SK-N-SH treated with all-trans-retinoic acid at 6 μM for 48 hours (cell line): ENCODE measurements around the gene PTRHD1.
A peak's percentile ranks its signal among the peaks of the same experiment; 100 is the strongest.

ENCODE experiments used
- ATAC-seq: fragments of 200-7000 bp; cut with Tn5 transposase; 3 replicates; pipeline ENCODE4 v1.9.1; 2020; ENCODE audit warnings: mild to moderate bottlenecking, moderate library complexity
- ARNTL ChIP-seq: fragments of 450-650 bp; formaldehyde crosslinking; IDR thresholded peaks from 2 replicates; pipeline ENCODE4 v1.5.0; 2020; ENCODE audit warnings: low read depth, mild to moderate bottlenecking, moderate library complexity, borderline replicate concordance
- BACH2 ChIP-seq: fragments of 250-450 bp; sonication (Bioruptor Pico); IDR thresholded peaks from 2 replicates; pipeline ENCODE4 v1.9.0; 2021; ENCODE audit warnings: mild to moderate bottlenecking, borderline replicate concordance
- CSDC2 ChIP-seq: fragments of 250-450 bp; sonication (Bioruptor Pico); IDR thresholded peaks from 2 replicates; pipeline ENCODE4 v1.5.0; 2020; ENCODE audit warnings: mild to moderate bottlenecking, moderate library complexity
- CSRNP3 ChIP-seq: fragments of 250-450 bp; sonication (Bioruptor Pico); IDR thresholded peaks from 2 replicates; pipeline ENCODE4 v1.5.1; 2021; ENCODE audit warnings: mild to moderate bottlenecking, moderate library complexity
- ESRRG ChIP-seq: fragments of 250-450 bp; sonication (Bioruptor Pico); IDR thresholded peaks from 2 replicates; pipeline ENCODE4 v1.6.1; 2021; ENCODE audit warnings: mild to moderate bottlenecking
- GLIS3 ChIP-seq: fragments of 250-450 bp; sonication (Bioruptor Pico); IDR thresholded peaks from 2 replicates; pipeline ENCODE4 v1.5.0; 2020; ENCODE audit warnings: mild to moderate bottlenecking, moderate library complexity
- ISL1 ChIP-seq: fragments of 250-450 bp; sonication (Bioruptor Pico); IDR thresholded peaks from 2 replicates; pipeline ENCODE4 v2.1.2; 2022; ENCODE audit warnings: mild to moderate bottlenecking, moderate library complexity
- OSR1 ChIP-seq: fragments of 250-450 bp; sonication (Bioruptor Pico); IDR thresholded peaks from 2 replicates; pipeline ENCODE4 v1.8.0; 2022; ENCODE audit warnings: moderate library complexity, mild to moderate bottlenecking, inconsistent platforms
- PPARA ChIP-seq: fragments of 250-450 bp; sonication (Bioruptor Pico); IDR thresholded peaks from 2 replicates; pipeline ENCODE4 v1.5.0; 2020; ENCODE audit warnings: mild to moderate bottlenecking, borderline replicate concordance
- RARB ChIP-seq: fragments of 250-450 bp; sonication (Bioruptor Pico); IDR thresholded peaks from 2 replicates; pipeline ENCODE4 v1.8.0; 2021; ENCODE audit warnings: mild to moderate bottlenecking, moderate library complexity
- SNAI2 ChIP-seq: fragments of 250-450 bp; sonication (Bioruptor Pico); IDR thresholded peaks from 2 replicates; pipeline ENCODE4 v1.5.0; 2020; ENCODE audit warnings: mild to moderate bottlenecking, moderate library complexity
- TCF4 ChIP-seq: fragments of 250-450 bp; sonication (Bioruptor Pico); IDR thresholded peaks from 2 replicates; pipeline ENCODE4 v1.8.0; 2021; ENCODE audit warnings: mild to moderate bottlenecking, moderate library complexity, borderline replicate concordance
- TOX ChIP-seq: fragments of 250-450 bp; sonication (Bioruptor Pico); IDR thresholded peaks from 2 replicates; pipeline ENCODE4 v1.8.0; 2021; ENCODE audit warnings: mild to moderate bottlenecking, moderate library complexity, borderline replicate concordance
- ZC3H10 ChIP-seq: fragments of 250-450 bp; sonication (Bioruptor Pico); IDR thresholded peaks from 2 replicates; pipeline ENCODE4 v1.5.1; 2021; ENCODE audit warnings: mild to moderate bottlenecking, moderate library complexity
- ZFP3 ChIP-seq: fragments of 250-450 bp; sonication (Bioruptor Pico); IDR thresholded peaks from 2 replicates; pipeline ENCODE4 v1.5.0; 2020; ENCODE audit warnings: mild to moderate bottlenecking, moderate library complexity
- ZFP30 ChIP-seq: fragments of 450-650 bp; formaldehyde crosslinking; IDR thresholded peaks from 2 replicates; pipeline ENCODE4 v1.5.0; 2022; ENCODE audit warnings: mild to moderate bottlenecking, moderate library complexity
- ZNF565 ChIP-seq: fragments of 450-650 bp; formaldehyde crosslinking; conservative IDR thresholded peaks from 2 replicates; pipeline ENCODE4 v1.5.0; 2020; ENCODE audit warnings: low read depth, mild to moderate bottlenecking, moderate library complexity
- ZNF70 ChIP-seq: fragments of 450-650 bp; formaldehyde crosslinking; IDR thresholded peaks from 2 replicates; pipeline ENCODE4 v1.5.0; 2020; ENCODE audit warnings: mild to moderate bottlenecking, moderate library complexity
- ZNF8 ChIP-seq: fragments of 450-650 bp; formaldehyde crosslinking; IDR thresholded peaks from 2 replicates; pipeline ENCODE4 v1.5.0; 2020; ENCODE audit warnings: mild to moderate bottlenecking, moderate library complexity
- TF ChIP-seq, protein P1 (sequence below): fragments of 250-450 bp; sonication (Bioruptor Pico); IDR thresholded peaks from 2 replicates; pipeline ENCODE4 v1.8.0; 2021; ENCODE audit warnings: low read depth, mild to moderate bottlenecking, moderate library complexity, borderline replicate concordance
- TF ChIP-seq, protein P2 (sequence below): fragments of 250-450 bp; sonication (Bioruptor Pico); IDR thresholded peaks from 2 replicates; pipeline ENCODE4 v1.8.0; 2020; ENCODE audit warnings: mild to moderate bottlenecking, moderate library complexity, borderline replicate concordance
- TF ChIP-seq, protein P3 (sequence below): fragments of 250-450 bp; sonication (Bioruptor Pico); IDR thresholded peaks from 2 replicates; pipeline ENCODE4 v1.5.1; 2020; ENCODE audit warnings: low read depth, mild to moderate bottlenecking, moderate library complexity

PTRHD1 gene

DNA sequence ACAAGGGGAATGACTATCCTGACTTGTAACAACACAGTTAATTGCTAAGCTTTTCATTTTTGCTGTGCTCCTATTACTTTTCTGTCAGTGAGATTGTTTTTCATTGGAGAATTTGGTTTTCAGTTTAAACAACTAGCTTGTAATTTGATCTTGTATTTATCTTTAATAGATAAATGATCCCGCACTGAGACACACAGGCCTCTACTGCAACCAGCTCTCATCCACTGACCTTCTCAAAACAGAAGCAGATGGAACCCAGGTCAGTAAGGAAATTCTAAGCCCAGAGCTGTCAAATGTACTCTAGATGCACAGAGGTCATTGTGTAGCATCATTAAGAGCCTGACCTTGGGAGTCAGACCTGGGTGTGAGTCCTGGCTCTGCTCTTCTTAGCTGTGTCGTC, 30.7 kb downstream of the PTRHD1 start (continued):
- TF ChIP-seq ZFP30 (CRISPR knock-in tag) (no peak), SNAI2 (CRISPR knock-in tag) (no peak), GLIS3 (no peak), ARNTL (CRISPR knock-in tag) (no peak), BACH2 (CRISPR knock-in tag) (no peak), CSDC2 (no peak)

- TF ChIP-seq BACH2 (CRISPR knock-in tag): no peak
- TF ChIP-seq OSR1: no peak
- no peak for TF ChIP-seq RARB
- TF ChIP-seq ZC3H10 (CRISPR knock-in tag): no peak
- no peak for TF ChIP-seq ARNTL (CRISPR knock-in tag)
- TF ChIP-seq GLIS3: no peak
- TF ChIP-seq TOX (CRISPR knock-in tag): no peak
- TF ChIP-seq ZNF8: no peak
- TF ChIP-seq CSDC2: no peak
- no peak for TF ChIP-seq ISL1 (CRISPR knock-in tag)
- ATAC-seq: no peak; the same call in 2 of the 3 replicates
These were observed 31.3 kb downstream of the PTRHD1 start for GRCh38 chr2:24761866-24762265.

GRCh38 chr2:24756789-24757188, 36.4 kb downstream of the PTRHD1 start:
- ATAC-seq: no peak
- TF ChIP-seq BACH2 (CRISPR knock-in tag) (no peak), PPARA (CRISPR knock-in tag) (no peak), SNAI2 (CRISPR knock-in tag) (no peak), ESRRG (CRISPR knock-in tag) (no peak), CSRNP3 (CRISPR knock-in tag) (no peak), CSDC2 (no peak), ZNF8 (no peak)
- TF ChIP-seq, all 23 proteins: peak for 0

- no peak for ATAC-seq
- no peak for TF ChIP-seq ZFP3 (CRISPR knock-in tag)
- no peak for TF ChIP-seq GLIS3
- TF ChIP-seq, protein P1, sequence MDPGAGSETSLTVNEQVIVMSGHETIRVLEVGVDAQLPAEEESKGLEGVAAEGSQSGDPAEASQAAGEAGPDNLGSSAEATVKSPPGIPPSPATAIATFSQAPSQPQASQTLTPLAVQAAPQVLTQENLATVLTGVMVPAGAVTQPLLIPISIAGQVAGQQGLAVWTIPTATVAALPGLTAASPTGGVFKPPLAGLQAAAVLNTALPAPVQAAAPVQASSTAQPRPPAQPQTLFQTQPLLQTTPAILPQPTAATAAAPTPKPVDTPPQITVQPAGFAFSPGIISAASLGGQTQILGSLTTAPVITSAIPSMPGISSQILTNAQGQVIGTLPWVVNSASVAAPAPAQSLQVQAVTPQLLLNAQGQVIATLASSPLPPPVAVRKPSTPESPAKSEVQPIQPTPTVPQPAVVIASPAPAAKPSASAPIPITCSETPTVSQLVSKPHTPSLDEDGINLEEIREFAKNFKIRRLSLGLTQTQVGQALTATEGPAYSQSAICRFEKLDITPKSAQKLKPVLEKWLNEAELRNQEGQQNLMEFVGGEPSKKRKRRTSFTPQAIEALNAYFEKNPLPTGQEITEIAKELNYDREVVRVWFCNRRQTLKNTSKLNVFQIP (CRISPR knock-in tag): no peak
- no peak for TF ChIP-seq ESRRG (CRISPR knock-in tag)
- TF ChIP-seq ZFP30 (CRISPR knock-in tag): no peak
- no peak for TF ChIP-seq ZNF565
- TF ChIP-seq TCF4 (CRISPR knock-in tag): no peak
- no peak for TF ChIP-seq ZNF8
- no peak for TF ChIP-seq SNAI2 (CRISPR knock-in tag)
- no peak for TF ChIP-seq CSRNP3 (CRISPR knock-in tag)
- TF ChIP-seq ISL1 (CRISPR knock-in tag): no peak
- no peak for TF ChIP-seq TOX (CRISPR knock-in tag)
These were observed 38.0 kb downstream of the PTRHD1 start for GRCh38 chr2:24754985-24755705.

DNA sequence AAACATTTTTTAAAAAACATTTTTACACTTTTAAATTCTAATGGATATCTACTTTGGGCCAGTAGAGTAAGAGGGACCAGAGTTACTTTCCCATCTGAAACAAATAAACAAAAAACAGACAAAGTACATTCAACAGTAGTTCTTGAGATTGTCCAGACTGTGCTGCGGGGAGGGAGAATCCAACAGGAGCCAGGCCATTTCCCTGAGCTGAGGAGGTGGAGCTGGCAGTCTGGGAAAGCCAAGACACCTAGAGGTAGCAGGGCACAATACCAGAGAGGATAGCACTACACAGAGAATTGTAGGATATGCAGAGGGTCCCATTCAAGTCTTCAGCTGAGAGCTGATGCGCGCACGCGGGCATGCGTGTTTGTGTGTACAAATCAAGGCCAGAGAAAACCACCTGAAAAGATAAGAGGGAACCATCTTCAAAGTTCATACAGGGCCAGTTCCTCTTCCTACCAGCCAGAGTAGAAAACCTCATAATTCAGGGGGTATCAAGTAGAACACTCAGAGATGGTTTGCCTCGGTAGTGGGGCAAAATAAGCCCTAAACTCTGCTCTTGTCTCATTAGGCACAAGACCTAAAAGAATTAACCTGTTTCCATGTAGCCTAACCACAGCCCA, 44.0 kb downstream of the PTRHD1 start:
- peak; percentile 78 for ATAC-seq
- TF ChIP-seq ISL1 (CRISPR knock-in tag) (no peak), BACH2 (CRISPR knock-in tag) (no peak), ZNF8 (no peak), CSDC2 (no peak), OSR1 (no peak), CSRNP3 (CRISPR knock-in tag) (no peak), RARB (no peak), ZNF565 (no peak), TOX (CRISPR knock-in tag) (no peak), ZFP3 (CRISPR knock-in tag) (no peak), ARNTL (CRISPR knock-in tag) (no peak), ESRRG (CRISPR knock-in tag) (no peak), ZNF70 (CRISPR knock-in tag) (no peak), SNAI2 (CRISPR knock-in tag) (no peak), ZC3H10 (CRISPR knock-in tag) (no peak)
- TF ChIP-seq, protein P2, sequence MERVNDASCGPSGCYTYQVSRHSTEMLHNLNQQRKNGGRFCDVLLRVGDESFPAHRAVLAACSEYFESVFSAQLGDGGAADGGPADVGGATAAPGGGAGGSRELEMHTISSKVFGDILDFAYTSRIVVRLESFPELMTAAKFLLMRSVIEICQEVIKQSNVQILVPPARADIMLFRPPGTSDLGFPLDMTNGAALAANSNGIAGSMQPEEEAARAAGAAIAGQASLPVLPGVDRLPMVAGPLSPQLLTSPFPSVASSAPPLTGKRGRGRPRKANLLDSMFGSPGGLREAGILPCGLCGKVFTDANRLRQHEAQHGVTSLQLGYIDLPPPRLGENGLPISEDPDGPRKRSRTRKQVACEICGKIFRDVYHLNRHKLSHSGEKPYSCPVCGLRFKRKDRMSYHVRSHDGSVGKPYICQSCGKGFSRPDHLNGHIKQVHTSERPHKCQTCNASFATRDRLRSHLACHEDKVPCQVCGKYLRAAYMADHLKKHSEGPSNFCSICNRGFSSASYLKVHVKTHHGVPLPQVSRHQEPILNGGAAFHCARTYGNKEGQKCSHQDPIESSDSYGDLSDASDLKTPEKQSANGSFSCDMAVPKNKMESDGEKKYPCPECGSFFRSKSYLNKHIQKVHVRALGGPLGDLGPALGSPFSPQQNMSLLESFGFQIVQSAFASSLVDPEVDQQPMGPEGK (CRISPR knock-in tag): no peak
- TF ChIP-seq, protein P3, sequence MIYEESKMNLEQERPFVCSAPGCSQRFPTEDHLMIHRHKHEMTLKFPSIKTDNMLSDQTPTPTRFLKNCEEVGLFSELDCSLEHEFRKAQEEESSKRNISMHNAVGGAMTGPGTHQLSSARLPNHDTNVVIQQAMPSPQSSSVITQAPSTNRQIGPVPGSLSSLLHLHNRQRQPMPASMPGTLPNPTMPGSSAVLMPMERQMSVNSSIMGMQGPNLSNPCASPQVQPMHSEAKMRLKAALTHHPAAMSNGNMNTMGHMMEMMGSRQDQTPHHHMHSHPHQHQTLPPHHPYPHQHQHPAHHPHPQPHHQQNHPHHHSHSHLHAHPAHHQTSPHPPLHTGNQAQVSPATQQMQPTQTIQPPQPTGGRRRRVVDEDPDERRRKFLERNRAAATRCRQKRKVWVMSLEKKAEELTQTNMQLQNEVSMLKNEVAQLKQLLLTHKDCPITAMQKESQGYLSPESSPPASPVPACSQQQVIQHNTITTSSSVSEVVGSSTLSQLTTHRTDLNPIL: no peak
